Breast epithelium (tissue), 3 donors: ENCODE measurements around the gene PRDM5.

ENCODE experiments used
- CTCF ChIP-seq, 3 donors: fragments of 450-650 bp; IDR thresholded peaks; one replicate each; pipeline ENCODE4 v1.5.1; 2016 to 2017; ENCODE audit warnings: antibody characterized with exemption in 3 of 3, mild to moderate bottlenecking in 3 of 3, moderate library complexity in 3 of 3
- POLR2AphosphoS5 ChIP-seq, 3 donors: sonication (generic); formaldehyde crosslinking; IDR thresholded peaks; one replicate each; pipeline ENCODE4 v1.6.1; 2017; ENCODE audit warnings: antibody characterized with exemption in 3 of 3

GRCh38 chr4:120839974-120840751 lies 82.4 kb downstream of the PRDM5 start:
- no peak for TF ChIP-seq CTCF (IDR thresholded peaks at IDR 0.05)
- TF ChIP-seq POLR2AphosphoS5 (IDR thresholded peaks at IDR 0.05) = no peak
